Activated CD8-positive, alpha-beta T cell treated with anti-CD3 and anti-CD28 coated beads, Interleukin-2, amount 10 ng/mL, durations not matched to agents 7 days and 5 days (primary cell): Measurements from ENCODE around the gene SLC25A26. TPM values are rescaled to one million over a fixed set of nuclear protein-coding genes. Genes with fewer than 3 reads are reported as not detected.

Experiments used
- ATAC-seq: fragments of 150-1000 bp; cut with Tn5 transposase; one replicate; pipeline ENCODE4 v1.10.0; 2021; ENCODE audit warnings: moderate library complexity
- CTCF ChIA-PET: fragments of 350-600 bp; sonication (Branson Sonifier 250); formaldehyde crosslinking; loops from one replicate; lab custom pipeline; 2021; ENCODE audit warnings: antibody characterized with exemption; lab: Charles Lee
- POLR2A ChIA-PET: fragments of 350-600 bp; sonication (Branson Sonifier 250); formaldehyde crosslinking; loops from one replicate; lab custom pipeline; 2021; ENCODE audit warnings: antibody characterized with exemption; lab: Charles Lee
- DNase-seq: peaks from one replicate; pipeline ENCODE4 v3.0.0-alpha.2; 2020
- H3K27ac Mint-ChIP-seq: one replicate; pipeline ENCODE4 v1.8.0; 2021; ENCODE audit warnings: mild to moderate bottlenecking, mixed read lengths
- H3K27me3 Mint-ChIP-seq: one replicate; pipeline ENCODE4 v1.8.0; 2021; ENCODE audit warnings: low read depth, mixed read lengths
- H3K36me3 Mint-ChIP-seq: one replicate; pipeline ENCODE4 v1.8.0; 2021; ENCODE audit warnings: low read depth, mixed read lengths
- H3K4me1 Mint-ChIP-seq: one replicate; pipeline ENCODE4 v1.8.0; 2021; ENCODE audit warnings: low read depth, mixed read lengths
- H3K4me3 Mint-ChIP-seq: one replicate; pipeline ENCODE4 v1.8.0; 2021; ENCODE audit warnings: mild to moderate bottlenecking, mixed read lengths
- H3K9me3 Mint-ChIP-seq: one replicate; pipeline ENCODE4 v1.8.0; 2022; ENCODE audit warnings: mixed read lengths; ENCODE audit not compliant: insufficient read depth
- total RNA-seq, 2 experiments: library from RNA; stranded (reverse); gene quantifications; one replicate each; pipeline ENCODE4 v1.2.3, GENCODE V29; 2021

Gene SLC25A26
- total RNA-seq, 2 experiments from 2014 or later = 14.2 to 14.3 TPM

GRCh38 chr3:66379565-66379964 is 158.8 kb downstream of the SLC25A26 start:
- ChIA-PET CTCF (interaction anchor here (0.6 to 2.9 kb wide), 3 partner anchors 29 to 125 kb away, joined by 3 to 25 read pairs (median 13); no protein-coding TSS in a partner anchor), POLR2A (no interaction called here)
- Mint-ChIP-seq H3K9me3 (no peaks in the 10 kb centered on the region), H3K4me1 (peaks cover 9% of the 10 kb centered on the region), H3K36me3 (peaks cover 73% of the 10 kb centered on the region), H3K4me3 (no peak overlapping the region), H3K27me3 (no peaks in the 10 kb centered on the region), H3K27ac (no peak overlapping the region)
- DNase-seq (no peak), ATAC-seq (no peak)

DNA sequence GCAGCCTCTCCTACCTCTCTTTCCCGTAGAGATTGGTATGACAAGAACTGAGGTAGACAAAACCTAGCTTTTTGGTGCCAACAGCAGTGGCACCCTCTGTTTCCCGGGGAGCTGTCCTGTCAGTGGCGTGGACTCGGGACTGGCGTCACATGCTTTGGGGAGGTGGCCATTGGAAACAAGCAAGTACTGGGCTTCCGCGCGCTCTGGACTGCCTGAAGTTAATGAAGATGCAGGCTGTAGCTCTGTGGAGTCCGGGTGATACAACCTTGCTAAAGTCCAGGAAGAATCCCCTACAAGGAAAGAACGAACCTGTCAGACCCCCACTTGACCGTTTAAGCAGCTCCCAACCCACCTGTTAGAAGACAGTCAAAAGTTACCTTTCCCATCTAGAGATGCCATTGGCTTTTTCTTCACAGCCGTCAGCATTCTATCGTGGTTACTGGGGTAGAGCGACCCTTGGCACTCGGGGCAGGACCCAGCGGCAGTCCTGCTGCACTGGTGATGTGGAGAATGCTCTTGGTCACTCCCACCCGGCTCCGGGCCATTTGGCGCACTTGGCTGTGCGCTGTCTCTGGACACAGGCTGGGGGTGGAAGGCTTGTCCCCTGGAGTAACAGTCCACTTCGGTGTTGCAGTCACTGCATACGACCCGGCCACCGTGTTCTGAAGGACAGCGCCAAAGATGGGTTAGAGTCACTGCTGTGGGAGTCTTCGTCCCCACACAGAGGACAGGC is 159.6 kb downstream of the SLC25A26 start:
- H3K4me3 Mint-ChIP-seq = no peak overlapping the region
- no peaks in the 10 kb centered on the region for H3K9me3 Mint-ChIP-seq
- peaks cover 9% of the 10 kb centered on the region for H3K4me1 Mint-ChIP-seq
- ChIA-PET POLR2A (no interaction called here), CTCF (no interaction called here)
- H3K36me3 Mint-ChIP-seq = peaks cover 81% of the 10 kb centered on the region
- ATAC-seq = no peak
- no peak for DNase-seq
- no peak overlapping the region for H3K27ac Mint-ChIP-seq
- no peaks in the 10 kb centered on the region for H3K27me3 Mint-ChIP-seq

DNA sequence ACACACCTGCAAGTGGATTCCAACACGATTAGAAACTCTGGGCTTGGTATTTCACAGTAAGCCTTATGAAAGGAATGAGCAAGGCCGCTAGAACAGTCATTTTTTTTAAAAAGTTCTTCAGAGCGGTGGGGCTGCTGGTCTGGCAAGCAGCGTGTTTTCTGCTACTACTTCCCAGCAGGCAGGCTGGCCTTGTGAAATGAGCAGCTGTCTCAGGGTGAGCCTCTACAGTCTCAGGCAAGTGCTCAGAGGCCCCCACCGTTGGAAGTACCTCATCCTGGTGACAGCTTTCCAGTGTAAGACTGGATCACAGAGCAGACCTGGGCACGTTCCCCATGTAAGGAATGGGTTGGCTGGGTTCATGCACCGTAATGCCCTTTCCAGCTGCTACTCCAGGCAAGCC is 160.8 kb downstream of the SLC25A26 start:
- peaks cover 15% of the 10 kb centered on the region for H3K4me1 Mint-ChIP-seq
- H3K27me3 Mint-ChIP-seq = no peaks in the 10 kb centered on the region
- CTCF ChIA-PET = interaction anchor here (2.1 kb wide), 1 partner anchor 26 kb away, joined by 6 read pairs; no protein-coding TSS in a partner anchor

DNA sequence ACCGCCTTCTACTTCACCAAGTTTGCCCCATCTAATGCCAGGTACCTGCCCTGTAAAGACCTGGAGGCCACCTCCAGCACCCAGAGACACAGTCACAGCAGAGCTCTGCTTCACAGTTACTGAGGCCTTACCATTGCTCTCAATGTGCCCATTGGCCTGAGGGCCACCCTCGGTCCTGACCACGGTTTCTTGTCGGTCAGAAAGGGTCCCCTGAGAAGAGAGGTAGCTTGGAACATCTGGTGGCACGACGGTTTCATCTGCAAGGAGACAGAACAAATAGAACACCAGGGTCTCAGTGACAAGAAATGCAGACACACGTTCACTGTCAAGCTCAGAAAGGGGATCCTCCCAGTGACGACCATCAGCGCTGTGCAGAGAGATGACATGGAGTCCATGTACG is 161.3 kb downstream of the SLC25A26 start:
- Mint-ChIP-seq H3K4me3 (no peak overlapping the region), H3K9me3 (peaks cover 6% of the 10 kb centered on the region), H3K4me1 (peaks cover 19% of the 10 kb centered on the region), H3K27ac (no peak overlapping the region), H3K27me3 (no peaks in the 10 kb centered on the region), H3K36me3 (peaks cover 89% of the 10 kb centered on the region)
- ChIA-PET CTCF (interaction anchor here (2.1 kb wide), 1 partner anchor 25 kb away, joined by 6 read pairs; no protein-coding TSS in a partner anchor), POLR2A (no interaction called here)
- no peak for DNase-seq
- no peak for ATAC-seq

More for the DNA sequence above, 160.8 kb downstream of the SLC25A26 start:
- POLR2A ChIA-PET = no interaction called here
- H3K36me3 Mint-ChIP-seq = peaks cover 84% of the 10 kb centered on the region
- no peak for ATAC-seq
- DNase-seq = no peak
- H3K4me3 Mint-ChIP-seq = no peak overlapping the region
- no peak overlapping the region for H3K27ac Mint-ChIP-seq
- H3K9me3 Mint-ChIP-seq = peaks cover 3% of the 10 kb centered on the region

- H3K36me3 Mint-ChIP-seq = peaks cover 89% of the 10 kb centered on the region
- POLR2A ChIA-PET = no interaction called here
- no peak overlapping the region for H3K4me3 Mint-ChIP-seq
- H3K9me3 Mint-ChIP-seq = peaks cover 6% of the 10 kb centered on the region
- CTCF ChIA-PET = interaction anchor here (2.1 kb wide), 1 partner anchor 24 kb away, joined by 6 read pairs; no protein-coding TSS in a partner anchor
- DNase-seq = no peak
- ATAC-seq = no peak
- H3K4me1 Mint-ChIP-seq = peaks cover 16% of the 10 kb centered on the region
- H3K27me3 Mint-ChIP-seq = no peaks in the 10 kb centered on the region
- H3K27ac Mint-ChIP-seq = no peak overlapping the region
Observed at GRCh38 chr3:66383023-66383422, 162.2 kb downstream of the SLC25A26 start.

DNA sequence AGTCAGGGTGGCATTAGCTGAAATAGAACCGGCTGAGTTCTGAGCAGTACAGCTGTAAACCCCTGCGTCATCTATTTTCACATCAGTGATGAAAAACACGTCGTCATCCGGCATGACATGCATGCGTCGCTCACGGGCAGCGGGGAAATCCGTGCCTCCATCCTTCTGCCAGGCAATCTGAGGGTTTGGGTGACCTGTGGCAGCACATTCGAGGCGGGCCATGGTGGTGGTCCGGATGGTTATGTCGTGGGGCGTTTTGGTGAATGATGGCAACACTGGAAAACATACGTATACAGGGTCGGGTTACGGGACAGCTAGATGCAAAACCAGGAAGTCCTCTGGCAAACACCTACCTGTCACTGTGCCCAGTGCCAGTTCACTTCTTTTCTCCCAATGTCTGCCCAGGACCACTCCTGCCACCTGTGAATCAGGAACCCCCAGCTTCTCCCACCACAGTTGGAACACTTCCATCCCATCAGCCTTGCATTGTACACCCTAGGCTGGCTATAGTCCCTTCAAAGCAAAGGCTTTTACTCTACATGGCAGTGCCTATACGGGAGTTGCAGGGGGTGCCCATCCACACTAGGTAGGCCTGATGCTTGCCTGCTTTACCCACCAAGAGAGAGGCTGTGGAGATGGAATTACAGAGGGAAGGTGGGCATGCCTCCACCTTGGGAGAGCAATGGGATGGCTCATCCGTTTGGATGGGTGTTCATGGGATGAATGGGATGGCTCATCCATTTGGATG is 163.4 kb downstream of the SLC25A26 start:
- ATAC-seq (no peak), DNase-seq (no peak)
- peak overlapping the region; percentile 23 for H3K27ac Mint-ChIP-seq
- peaks cover 6% of the 10 kb centered on the region for H3K9me3 Mint-ChIP-seq
- peaks cover 15% of the 10 kb centered on the region for H3K4me1 Mint-ChIP-seq
- no peak overlapping the region for H3K4me3 Mint-ChIP-seq
- H3K27me3 Mint-ChIP-seq = no peaks in the 10 kb centered on the region
- ChIA-PET CTCF (no interaction called here), POLR2A (no interaction called here)
- H3K36me3 Mint-ChIP-seq = peaks cover 84% of the 10 kb centered on the region

DNA sequence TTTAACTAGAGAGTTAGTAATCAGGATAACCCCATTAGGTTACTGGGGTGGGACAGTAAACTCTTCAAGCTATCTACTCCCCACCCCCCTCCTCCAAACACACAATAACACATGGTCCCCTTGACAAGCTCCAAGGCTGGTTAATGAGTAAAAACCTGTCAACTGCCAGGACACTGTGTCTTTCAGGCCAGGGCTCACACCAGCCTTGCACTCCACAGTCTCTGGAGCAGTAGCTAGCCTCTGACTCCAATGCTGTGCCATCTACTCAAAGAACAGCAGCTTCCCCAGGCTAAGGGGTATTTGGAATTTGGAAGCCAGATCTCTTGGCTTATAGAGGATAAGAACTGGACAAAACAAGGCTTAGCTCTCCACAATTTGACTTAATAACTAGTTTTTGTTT is 164.3 kb downstream of the SLC25A26 start:
- POLR2A ChIA-PET = no interaction called here
- no peaks in the 10 kb centered on the region for H3K27me3 Mint-ChIP-seq
- CTCF ChIA-PET = no interaction called here
- DNase-seq = no peak
- peaks cover 75% of the 10 kb centered on the region for H3K36me3 Mint-ChIP-seq
- H3K9me3 Mint-ChIP-seq = peaks cover 6% of the 10 kb centered on the region
- H3K27ac Mint-ChIP-seq = no peak overlapping the region
- H3K4me1 Mint-ChIP-seq = peaks cover 17% of the 10 kb centered on the region
- no peak overlapping the region for H3K4me3 Mint-ChIP-seq
- no peak for ATAC-seq

DNA sequence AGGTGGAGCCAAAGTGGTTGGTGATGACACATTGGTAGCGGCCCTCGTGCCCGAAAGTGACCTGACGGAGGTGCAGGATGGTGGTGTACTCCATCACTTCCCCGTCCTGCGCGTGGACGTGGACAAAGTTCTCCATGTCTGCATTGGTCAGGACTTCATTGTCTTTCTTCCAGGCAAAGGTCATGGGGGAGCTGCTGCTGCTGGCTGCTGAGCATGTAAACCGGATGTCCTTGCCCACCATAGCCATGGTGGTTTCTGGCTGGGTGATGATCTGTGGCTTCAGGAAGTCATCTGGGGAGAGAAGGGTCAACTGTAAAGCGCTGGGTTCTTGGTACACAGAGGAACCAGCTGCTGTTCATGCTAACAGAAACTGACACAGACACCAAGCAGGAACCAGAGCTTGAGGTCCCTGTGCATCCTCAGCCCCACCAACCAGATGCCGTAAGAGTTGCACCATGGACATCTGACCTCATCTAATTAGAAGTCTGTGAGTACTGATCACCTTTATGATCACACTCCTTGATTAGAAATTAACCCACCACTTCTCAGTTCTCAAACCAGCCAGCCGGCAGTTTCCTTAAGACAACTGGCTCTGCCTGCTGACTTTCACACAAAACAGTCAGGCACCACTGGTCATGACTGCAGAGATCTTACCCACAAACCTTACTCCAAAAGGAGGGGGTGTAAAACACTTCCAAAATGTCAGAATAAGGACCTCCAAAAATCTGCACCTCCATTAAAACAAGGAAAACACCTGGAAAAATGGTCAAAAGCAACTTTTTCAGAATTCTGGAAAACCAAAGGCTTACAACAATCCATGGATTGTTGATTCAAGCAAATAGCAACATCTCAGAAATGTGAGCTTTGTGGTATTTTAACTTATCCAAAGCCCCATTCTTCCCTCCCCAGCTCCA is 165.5 kb downstream of the SLC25A26 start:
- Mint-ChIP-seq H3K27me3 (no peaks in the 10 kb centered on the region), H3K9me3 (peaks cover 6% of the 10 kb centered on the region), H3K36me3 (peaks cover 67% of the 10 kb centered on the region), H3K4me3 (no peak overlapping the region), H3K27ac (peak overlapping the region; percentile 53), H3K4me1 (peaks cover 17% of the 10 kb centered on the region)
- POLR2A ChIA-PET = no interaction called here
- DNase-seq = no peak
- ATAC-seq = no peak
- CTCF ChIA-PET = interaction anchor here (2.1 kb wide), 1 partner anchor 8 kb away, joined by 6 read pairs; no protein-coding TSS in a partner anchor

- no peak for ATAC-seq
- Mint-ChIP-seq H3K4me3 (no peak overlapping the region), H3K36me3 (peaks cover 67% of the 10 kb centered on the region), H3K27me3 (no peaks in the 10 kb centered on the region), H3K4me1 (peaks cover 17% of the 10 kb centered on the region), H3K27ac (no peak overlapping the region), H3K9me3 (peaks cover 6% of the 10 kb centered on the region)
- ChIA-PET POLR2A (no interaction called here), CTCF (interaction anchor here (2.1 kb wide), 1 partner anchor 9 kb away, joined by 6 read pairs; no protein-coding TSS in a partner anchor)
- no peak for DNase-seq
Observed at GRCh38 chr3:66386925-66387650, 166.3 kb downstream of the SLC25A26 start.

DNA sequence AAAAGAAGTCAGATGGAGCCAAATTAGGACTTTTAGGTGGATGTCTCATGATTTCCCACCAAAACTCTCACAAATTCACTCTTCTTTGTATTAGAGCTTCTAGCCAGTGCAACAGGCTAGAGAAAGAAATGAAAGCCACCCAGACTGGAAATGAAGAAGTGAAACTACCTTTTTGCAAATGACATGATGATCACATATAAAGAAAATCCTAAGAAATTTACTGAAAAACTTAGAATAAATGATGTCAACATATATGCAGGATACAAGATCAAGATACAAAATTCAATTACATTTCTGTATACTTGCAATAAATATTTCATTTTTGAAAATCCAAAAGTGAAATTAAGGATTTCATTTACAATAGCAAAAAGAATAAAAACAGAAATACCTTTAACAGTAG is 169.2 kb downstream of the SLC25A26 start:
- ChIA-PET CTCF (interaction anchor here (1.0 kb wide), 1 partner anchor 136 kb away, joined by 3 read pairs; no protein-coding TSS in a partner anchor), POLR2A (no interaction called here)
- Mint-ChIP-seq H3K4me3 (no peak overlapping the region), H3K4me1 (peaks cover 43% of the 10 kb centered on the region), H3K27me3 (no peaks in the 10 kb centered on the region), H3K27ac (no peak overlapping the region), H3K9me3 (peaks cover 6% of the 10 kb centered on the region), H3K36me3 (peaks cover 58% of the 10 kb centered on the region)
- DNase-seq (no peak), ATAC-seq (no peak)

DNA sequence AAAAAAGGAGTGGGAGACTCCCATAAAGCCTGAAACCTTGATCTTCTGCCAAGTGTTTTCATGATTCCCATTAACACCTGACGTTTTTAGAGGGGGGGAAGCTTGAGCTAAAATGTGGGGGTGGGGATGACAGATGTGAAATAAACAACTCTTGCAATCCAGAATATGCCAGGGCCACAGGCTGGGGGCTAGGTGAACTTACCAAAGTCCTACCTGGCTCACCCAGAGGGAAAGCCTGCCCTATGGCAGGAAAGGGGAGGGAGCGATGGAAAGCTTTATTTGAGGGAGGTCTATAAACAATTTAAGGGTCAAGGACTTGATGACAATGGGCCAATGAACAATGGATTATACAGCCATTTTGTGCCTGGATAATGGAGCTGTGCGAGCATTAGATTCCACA is 171.7 kb downstream of the SLC25A26 start:
- no peaks in the 10 kb centered on the region for H3K27me3 Mint-ChIP-seq
- H3K4me1 Mint-ChIP-seq = peaks cover 34% of the 10 kb centered on the region
- ATAC-seq = no peak
- H3K9me3 Mint-ChIP-seq = no peaks in the 10 kb centered on the region
- no peak for DNase-seq
- H3K27ac Mint-ChIP-seq = peak overlapping the region; percentile 90
- peaks cover 41% of the 10 kb centered on the region for H3K36me3 Mint-ChIP-seq
- peak overlapping the region; percentile 15 for H3K4me3 Mint-ChIP-seq
- POLR2A ChIA-PET = no interaction called here
- CTCF ChIA-PET = interaction anchor here (2.3 to 2.9 kb wide), 3 partner anchors 15 to 429 kb away, joined by 9 to 22 read pairs (median 14); no protein-coding TSS in a partner anchor
